GM06990 (cell line): ENCODE measurements around the gene CMYA5.

Source experiments
- DNase-seq: peaks from one replicate; pipeline ENCODE4 v3.0.0-alpha.2; 2011; ENCODE audit not compliant: insufficient read length; ENCODE audit errors: extremely low read depth
- H3K27me3 ChIP-seq: replicated peaks from 2 replicates; pipeline ENCODE4 v1.6.0; 2011; ENCODE audit warnings: low read length; ENCODE audit not compliant: control insufficient read depth, insufficient read depth
- H3K36me3 ChIP-seq: 2 replicates; pipeline ENCODE4 v1.5.1; 2011; ENCODE audit warnings: low read length; ENCODE audit not compliant: control insufficient read depth, insufficient read depth
- H3K4me3 ChIP-seq: replicated peaks from 2 replicates; pipeline ENCODE4 v1.5.1; 2011; ENCODE audit warnings: low read depth, mild to moderate bottlenecking, control low read depth, low read length
- CTCF ChIP-seq: IDR thresholded peaks from 2 replicates; pipeline ENCODE4 v1.5.1; 2011; ENCODE audit warnings: low read length, control low read depth, mild to moderate bottlenecking, inconsistent platforms; ENCODE audit not compliant: insufficient read depth, poor library complexity, severe bottlenecking

CMYA5 gene

GRCh38 chr5:79834098-79834753, 144.6 kb downstream of the CMYA5 start:
- no peak for TF ChIP-seq CTCF
- H3K36me3 ChIP-seq, result no peaks in the 10 kb centered on the region
- H3K4me3 ChIP-seq, result no peak overlapping the region
- no peaks in the 10 kb centered on the region; the same call in none of the 2 replicates for H3K27me3 ChIP-seq
- DNase-seq, result no peak

DNA sequence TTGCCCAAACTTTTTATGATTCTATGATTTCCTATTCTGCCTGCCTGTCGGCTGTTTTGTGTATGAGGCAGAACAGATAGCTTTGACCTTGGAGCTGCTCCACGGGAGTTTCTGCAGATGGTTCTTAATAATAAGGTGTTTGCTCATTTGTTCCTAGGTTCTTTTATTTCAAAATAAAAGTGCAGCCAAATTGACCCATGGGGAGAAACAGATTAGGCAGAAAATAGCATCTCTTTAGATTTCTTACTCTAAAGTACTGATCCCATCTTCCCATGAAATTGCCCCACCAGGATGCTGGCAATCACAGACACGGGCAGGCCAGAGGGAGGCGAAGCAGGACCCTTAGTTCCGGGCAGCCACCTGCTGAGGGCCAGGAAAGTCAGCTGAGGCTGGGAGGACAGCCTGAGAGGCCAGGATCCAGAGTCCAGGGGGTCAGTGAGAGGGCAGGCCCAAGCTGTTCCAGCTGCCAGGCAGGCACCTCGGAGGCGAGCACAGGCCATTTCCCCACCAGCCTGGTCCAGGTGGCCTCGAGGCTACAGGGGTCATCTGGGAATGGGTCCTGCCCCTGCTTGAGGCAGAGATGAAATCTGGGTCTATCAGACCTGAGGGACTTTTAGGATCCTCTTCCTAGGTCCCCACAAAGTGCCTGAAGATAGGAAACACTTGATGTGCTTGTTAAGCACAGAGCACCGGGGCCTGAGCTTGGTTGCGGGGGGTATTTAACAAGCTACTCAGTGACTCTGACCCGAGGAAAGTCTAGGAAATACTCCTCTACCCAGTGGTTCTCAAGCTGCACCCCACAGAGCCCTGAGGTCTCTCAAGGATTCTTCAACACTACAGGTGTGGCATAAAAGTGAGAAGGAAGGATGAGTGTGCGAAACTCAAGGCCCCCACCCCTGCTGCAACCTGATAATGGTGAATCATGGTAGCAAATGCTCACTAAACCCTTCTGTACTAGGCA, 145.4 kb downstream of the CMYA5 start:
- Histone ChIP-seq H3K4me3 (no peak overlapping the region), H3K36me3 (no peaks in the 10 kb centered on the region), H3K27me3 (no peaks in the 10 kb centered on the region; the same call in none of the 2 replicates)
- DNase-seq, result no peak
- no peak for TF ChIP-seq CTCF

- no peaks in the 10 kb centered on the region for H3K36me3 ChIP-seq
- no peaks in the 10 kb centered on the region; the same call in none of the 2 replicates for H3K27me3 ChIP-seq
- no peak for TF ChIP-seq CTCF
- H3K4me3 ChIP-seq, result no peak overlapping the region
- no peak for DNase-seq
These were observed 148.3 kb downstream of the CMYA5 start for GRCh38 chr5:79837761-79838551.

DNA sequence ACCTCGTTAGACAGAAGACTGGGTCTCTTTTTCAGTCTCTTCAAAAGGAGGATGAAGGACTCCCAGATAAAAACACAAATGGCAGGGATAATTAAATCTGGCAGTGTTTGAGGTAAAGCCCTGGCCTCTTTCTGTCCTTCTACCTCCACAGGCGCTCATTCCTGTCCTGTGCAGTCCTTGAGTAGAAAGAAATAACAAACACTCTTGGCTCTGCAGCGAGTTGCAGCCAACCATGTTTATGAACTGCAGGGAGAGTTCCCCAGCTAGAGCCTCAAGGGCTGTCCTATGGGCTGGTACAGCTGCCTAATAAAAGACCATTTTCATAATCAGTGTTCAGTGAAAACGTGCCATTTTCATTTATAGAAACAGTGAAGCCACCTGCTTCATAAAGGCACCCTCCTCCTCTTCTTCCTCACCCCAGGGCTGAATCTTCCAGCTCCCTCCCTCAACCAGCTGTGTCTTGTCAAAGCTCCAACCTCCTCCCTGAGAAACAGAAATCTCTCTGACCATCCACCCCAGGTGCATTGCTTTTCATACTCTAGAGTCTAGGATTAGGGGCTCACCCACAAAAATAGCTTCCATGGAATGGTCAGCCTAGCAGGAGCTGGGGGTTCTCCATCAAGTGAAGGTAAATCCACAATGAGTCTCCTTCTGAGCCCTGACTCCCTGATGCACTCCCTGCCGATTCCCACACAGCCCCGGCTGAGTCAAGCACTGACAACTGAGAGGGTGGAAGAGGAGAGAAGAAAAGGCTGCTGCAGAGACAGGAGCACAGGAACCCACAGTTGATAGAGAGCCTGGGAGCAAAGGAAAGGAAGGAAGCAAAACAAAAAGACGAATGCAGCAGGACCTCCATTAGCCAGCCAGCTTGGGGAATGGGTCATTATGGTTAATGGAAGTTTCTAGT, 150.7 kb downstream of the CMYA5 start:
- no peak for TF ChIP-seq CTCF
- no peak for DNase-seq
- Histone ChIP-seq H3K4me3 (no peak overlapping the region), H3K27me3 (no peaks in the 10 kb centered on the region; the same call in none of the 2 replicates), H3K36me3 (no peaks in the 10 kb centered on the region)

DNA sequence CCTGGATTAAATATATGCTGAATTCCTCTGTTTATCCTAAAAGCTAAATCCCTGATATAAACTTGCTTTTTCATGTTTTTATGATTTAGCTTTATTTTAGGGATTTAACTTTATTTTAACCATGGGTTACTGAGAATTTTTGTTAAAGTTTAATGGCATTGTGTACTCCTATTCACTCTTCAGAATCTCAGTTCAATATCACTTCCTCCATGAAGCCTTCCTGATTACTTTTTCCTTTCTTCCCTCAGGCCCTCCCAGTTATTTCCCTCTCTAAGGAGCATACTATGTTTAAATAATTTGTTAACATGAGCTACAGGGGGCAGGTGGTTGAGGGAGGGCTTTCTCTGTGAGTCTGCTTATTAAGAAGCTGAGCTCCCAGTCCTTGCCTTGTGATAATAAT, 151.5 kb downstream of the CMYA5 start:
- no peak for TF ChIP-seq CTCF
- Histone ChIP-seq H3K36me3 (no peaks in the 10 kb centered on the region), H3K4me3 (no peak overlapping the region), H3K27me3 (no peaks in the 10 kb centered on the region; the same call in none of the 2 replicates)
- no peak for DNase-seq
